ENCODE measurements around the gene DCDC2C. TPM values are rescaled to one million over a fixed set of nuclear protein-coding genes. Genes with fewer than 3 reads are reported as not detected.

DCDC2C gene
- total RNA-seq, 1 experiment from 2014 or later = not detected

DNA sequence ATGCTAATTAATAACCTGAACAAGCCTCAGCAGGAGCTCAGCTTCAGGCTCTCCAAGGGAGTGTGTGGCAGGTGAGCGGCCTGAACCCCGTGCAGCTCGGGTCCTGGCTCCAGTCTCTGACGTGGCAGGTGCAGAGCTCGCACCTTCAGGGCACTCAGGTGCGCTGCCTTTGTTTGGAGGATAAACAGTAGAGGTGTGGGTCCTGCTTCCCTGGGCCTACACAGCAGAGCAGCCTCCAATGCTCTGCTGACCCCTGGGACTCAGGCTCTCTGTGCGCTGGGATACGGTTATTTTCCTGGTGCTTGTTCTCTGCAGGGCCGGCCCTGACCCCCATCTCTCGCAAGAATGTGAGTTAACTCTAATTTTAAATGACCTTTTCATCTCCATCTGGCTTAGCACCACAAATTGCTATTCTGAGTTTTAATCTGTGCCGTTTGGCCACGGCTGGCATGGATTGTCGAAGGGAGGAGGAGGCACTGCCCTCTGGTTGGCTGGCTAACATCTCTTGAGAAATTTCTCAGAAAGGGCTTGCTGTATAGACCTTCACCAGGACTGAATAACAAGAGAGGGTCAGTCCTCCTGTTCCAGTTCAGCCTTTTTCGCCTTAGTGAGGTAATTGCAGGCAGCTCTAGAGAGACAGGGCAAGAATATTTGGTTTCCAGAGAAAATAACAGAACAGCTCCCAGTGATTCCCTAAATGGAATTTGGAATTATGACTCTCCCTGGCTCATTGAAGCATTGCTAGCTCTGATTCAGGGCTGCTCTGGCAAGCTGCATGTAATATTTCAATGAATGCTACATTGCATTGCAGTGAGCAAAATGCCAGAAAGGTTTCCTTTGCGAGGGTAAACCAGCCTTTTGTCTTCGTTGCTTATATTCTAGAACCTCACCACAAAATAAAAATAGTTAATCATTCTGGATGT is 161.8 kb downstream of the DCDC2C start:
- no peaks in the 10 kb centered on the region; the same call in 1 of the 2 replicates for H3K27me3 Mint-ChIP-seq (ENCODE audit: low read depth)
- H3K27ac Mint-ChIP-seq = no peak overlapping the region
- no peak for ATAC-seq
- no peak for TF ChIP-seq JAZF1 (CRISPR knock-in tag; IDR thresholded peaks at IDR 0.05)
- TF ChIP-seq NR3C1 (CRISPR knock-in tag; conservative IDR thresholded peaks at IDR 0.05; ENCODE audit: low read depth) = no peak
- no peak for TF ChIP-seq NFYB (CRISPR knock-in tag; conservative IDR thresholded peaks at IDR 0.05; ENCODE audit: low read depth)
- TF ChIP-seq, protein P1, sequence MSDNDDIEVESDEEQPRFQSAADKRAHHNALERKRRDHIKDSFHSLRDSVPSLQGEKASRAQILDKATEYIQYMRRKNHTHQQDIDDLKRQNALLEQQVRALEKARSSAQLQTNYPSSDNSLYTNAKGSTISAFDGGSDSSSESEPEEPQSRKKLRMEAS (CRISPR knock-in tag; IDR thresholded peaks at IDR 0.05) = no peak
- no peak for TF ChIP-seq ELF4 (CRISPR knock-in tag; IDR thresholded peaks at IDR 0.05; ENCODE audit: low read depth)
- TF ChIP-seq CREB1 (CRISPR knock-in tag; IDR thresholded peaks at IDR 0.05) = no peak
- TF ChIP-seq, protein P2, sequence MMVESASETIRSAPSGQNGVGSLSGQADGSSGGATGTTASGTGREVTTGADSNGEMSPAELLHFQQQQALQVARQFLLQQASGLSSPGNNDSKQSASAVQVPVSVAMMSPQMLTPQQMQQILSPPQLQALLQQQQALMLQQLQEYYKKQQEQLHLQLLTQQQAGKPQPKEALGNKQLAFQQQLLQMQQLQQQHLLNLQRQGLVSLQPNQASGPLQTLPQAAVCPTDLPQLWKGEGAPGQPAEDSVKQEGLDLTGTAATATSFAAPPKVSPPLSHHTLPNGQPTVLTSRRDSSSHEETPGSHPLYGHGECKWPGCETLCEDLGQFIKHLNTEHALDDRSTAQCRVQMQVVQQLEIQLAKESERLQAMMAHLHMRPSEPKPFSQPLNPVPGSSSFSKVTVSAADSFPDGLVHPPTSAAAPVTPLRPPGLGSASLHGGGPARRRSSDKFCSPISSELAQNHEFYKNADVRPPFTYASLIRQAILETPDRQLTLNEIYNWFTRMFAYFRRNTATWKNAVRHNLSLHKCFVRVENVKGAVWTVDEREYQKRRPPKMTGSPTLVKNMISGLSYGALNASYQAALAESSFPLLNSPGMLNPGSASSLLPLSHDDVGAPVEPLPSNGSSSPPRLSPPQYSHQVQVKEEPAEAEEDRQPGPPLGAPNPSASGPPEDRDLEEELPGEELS (CRISPR knock-in tag; IDR thresholded peaks at IDR 0.05) = no peak
- TF ChIP-seq, protein P3, sequence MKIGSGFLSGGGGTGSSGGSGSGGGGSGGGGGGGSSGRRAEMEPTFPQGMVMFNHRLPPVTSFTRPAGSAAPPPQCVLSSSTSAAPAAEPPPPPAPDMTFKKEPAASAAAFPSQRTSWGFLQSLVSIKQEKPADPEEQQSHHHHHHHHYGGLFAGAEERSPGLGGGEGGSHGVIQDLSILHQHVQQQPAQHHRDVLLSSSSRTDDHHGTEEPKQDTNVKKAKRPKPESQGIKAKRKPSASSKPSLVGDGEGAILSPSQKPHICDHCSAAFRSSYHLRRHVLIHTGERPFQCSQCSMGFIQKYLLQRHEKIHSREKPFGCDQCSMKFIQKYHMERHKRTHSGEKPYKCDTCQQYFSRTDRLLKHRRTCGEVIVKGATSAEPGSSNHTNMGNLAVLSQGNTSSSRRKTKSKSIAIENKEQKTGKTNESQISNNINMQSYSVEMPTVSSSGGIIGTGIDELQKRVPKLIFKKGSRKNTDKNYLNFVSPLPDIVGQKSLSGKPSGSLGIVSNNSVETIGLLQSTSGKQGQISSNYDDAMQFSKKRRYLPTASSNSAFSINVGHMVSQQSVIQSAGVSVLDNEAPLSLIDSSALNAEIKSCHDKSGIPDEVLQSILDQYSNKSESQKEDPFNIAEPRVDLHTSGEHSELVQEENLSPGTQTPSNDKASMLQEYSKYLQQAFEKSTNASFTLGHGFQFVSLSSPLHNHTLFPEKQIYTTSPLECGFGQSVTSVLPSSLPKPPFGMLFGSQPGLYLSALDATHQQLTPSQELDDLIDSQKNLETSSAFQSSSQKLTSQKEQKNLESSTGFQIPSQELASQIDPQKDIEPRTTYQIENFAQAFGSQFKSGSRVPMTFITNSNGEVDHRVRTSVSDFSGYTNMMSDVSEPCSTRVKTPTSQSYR (CRISPR knock-in tag; IDR thresholded peaks at IDR 0.05) = no peak
- no peak for TF ChIP-seq ZNF263 (CRISPR knock-in tag; IDR thresholded peaks at IDR 0.05; ENCODE audit: low read depth)
- TF ChIP-seq, protein P4, sequence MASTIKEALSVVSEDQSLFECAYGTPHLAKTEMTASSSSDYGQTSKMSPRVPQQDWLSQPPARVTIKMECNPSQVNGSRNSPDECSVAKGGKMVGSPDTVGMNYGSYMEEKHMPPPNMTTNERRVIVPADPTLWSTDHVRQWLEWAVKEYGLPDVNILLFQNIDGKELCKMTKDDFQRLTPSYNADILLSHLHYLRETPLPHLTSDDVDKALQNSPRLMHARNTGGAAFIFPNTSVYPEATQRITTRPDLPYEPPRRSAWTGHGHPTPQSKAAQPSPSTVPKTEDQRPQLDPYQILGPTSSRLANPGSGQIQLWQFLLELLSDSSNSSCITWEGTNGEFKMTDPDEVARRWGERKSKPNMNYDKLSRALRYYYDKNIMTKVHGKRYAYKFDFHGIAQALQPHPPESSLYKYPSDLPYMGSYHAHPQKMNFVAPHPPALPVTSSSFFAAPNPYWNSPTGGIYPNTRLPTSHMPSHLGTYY (CRISPR knock-in tag; IDR thresholded peaks at IDR 0.05) = no peak
- TF ChIP-seq OVOL2 (CRISPR knock-in tag; IDR thresholded peaks at IDR 0.05; ENCODE audit: borderline replicate concordance) = no peak
- no peak for TF ChIP-seq GTF2I (CRISPR knock-in tag; conservative IDR thresholded peaks at IDR 0.05)
- TF ChIP-seq, protein P5, sequence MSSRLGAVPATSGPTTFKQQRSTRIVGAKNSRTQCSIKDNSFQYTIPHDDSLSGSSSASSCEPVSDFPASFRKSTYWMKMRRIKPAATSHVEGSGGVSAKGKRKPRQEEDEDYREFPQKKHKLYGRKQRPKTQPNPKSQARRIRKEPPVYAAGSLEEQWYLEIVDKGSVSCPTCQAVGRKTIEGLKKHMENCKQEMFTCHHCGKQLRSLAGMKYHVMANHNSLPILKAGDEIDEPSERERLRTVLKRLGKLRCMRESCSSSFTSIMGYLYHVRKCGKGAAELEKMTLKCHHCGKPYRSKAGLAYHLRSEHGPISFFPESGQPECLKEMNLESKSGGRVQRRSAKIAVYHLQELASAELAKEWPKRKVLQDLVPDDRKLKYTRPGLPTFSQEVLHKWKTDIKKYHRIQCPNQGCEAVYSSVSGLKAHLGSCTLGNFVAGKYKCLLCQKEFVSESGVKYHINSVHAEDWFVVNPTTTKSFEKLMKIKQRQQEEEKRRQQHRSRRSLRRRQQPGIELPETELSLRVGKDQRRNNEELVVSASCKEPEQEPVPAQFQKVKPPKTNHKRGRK (CRISPR knock-in tag; IDR thresholded peaks at IDR 0.05; ENCODE audit: borderline replicate concordance) = no peak
- TF ChIP-seq, protein P6, sequence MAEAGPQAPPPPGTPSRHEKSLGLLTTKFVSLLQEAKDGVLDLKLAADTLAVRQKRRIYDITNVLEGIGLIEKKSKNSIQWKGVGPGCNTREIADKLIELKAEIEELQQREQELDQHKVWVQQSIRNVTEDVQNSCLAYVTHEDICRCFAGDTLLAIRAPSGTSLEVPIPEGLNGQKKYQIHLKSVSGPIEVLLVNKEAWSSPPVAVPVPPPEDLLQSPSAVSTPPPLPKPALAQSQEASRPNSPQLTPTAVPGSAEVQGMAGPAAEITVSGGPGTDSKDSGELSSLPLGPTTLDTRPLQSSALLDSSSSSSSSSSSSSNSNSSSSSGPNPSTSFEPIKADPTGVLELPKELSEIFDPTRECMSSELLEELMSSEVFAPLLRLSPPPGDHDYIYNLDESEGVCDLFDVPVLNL (CRISPR knock-in tag; IDR thresholded peaks at IDR 0.05; ENCODE audit: borderline replicate concordance, low read depth) = no peak
- TF ChIP-seq TEAD4 (CRISPR knock-in tag; IDR thresholded peaks at IDR 0.05) = no peak
- ChIA-PET POLR2A (no interaction called here), CTCF (no interaction called here)
- H3K4me1 Mint-ChIP-seq = no peaks in the 10 kb centered on the region
- H3K36me3 Mint-ChIP-seq = peaks cover 51% of the 10 kb centered on the region
- DNase-seq (ENCODE audit: low spot score) = no peak
- peaks cover 75% of the 10 kb centered on the region for H3K9me3 Mint-ChIP-seq
- no peak overlapping the region for H3K4me3 Mint-ChIP-seq

All from WTC11 (cell line).